Measurements from ENCODE around the gene TRPM2.

The TRPM2 gene

DNA sequence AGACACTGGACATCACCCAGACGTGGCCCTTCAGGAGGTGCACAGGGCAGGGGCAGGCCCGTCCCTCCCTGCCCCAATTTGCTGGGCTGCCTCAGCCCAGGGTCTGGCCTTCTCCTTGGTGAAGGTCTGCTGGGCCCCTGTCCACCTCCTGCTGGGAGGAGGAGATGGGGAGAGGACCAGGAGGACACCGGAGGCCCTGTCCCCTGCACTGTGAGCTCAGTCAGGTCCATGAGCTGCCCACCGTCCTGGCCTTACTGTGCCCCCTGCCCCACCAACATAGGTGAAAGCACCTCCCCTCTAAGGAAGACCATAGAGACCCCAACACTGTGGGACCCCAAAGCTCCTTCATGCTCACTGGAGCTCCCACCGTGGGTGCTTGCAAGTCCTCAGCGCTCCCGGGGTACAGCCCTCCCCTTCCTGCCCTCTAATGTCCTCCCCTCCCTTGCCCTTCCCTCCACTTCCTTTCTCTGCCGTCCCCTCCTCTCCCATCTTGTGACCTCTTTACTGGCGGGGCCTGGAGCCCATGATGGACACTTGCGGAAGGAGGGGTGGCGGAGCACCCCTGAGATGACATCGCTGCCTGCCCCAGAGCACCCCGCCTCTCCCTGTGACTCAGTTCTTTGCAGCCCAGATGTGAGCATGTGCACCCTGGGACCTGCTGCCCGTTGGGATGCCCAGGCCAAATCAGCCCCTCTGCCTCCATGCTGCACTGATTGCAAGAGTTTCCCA lies 106.5 kb downstream of the TRPM2 start:
- TF ChIP-seq, protein P1, sequence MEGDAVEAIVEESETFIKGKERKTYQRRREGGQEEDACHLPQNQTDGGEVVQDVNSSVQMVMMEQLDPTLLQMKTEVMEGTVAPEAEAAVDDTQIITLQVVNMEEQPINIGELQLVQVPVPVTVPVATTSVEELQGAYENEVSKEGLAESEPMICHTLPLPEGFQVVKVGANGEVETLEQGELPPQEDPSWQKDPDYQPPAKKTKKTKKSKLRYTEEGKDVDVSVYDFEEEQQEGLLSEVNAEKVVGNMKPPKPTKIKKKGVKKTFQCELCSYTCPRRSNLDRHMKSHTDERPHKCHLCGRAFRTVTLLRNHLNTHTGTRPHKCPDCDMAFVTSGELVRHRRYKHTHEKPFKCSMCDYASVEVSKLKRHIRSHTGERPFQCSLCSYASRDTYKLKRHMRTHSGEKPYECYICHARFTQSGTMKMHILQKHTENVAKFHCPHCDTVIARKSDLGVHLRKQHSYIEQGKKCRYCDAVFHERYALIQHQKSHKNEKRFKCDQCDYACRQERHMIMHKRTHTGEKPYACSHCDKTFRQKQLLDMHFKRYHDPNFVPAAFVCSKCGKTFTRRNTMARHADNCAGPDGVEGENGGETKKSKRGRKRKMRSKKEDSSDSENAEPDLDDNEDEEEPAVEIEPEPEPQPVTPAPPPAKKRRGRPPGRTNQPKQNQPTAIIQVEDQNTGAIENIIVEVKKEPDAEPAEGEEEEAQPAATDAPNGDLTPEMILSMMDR (IDR thresholded peaks at IDR 0.05; ENCODE audit: insufficient read depth, missing control alignments), result no peak
- FAIRE-seq, result no peak
- no peak for DNase-seq (ENCODE audit: insufficient read length, low spot score)

DNA sequence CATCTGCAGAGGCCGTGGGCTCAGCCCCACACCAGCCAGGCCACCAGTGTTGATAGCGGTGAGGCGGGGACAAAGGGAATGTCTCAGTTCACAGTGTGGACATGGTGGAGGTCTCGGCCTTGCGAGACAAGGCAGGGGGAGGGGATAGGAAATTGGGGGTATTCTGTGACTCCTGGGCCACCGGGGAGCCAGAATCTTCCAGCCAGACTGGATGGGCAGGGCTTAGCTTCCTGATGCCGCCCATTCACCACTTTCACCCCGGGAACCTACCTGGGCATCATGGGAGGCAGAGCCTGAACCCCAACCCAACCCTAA lies 107.0 kb downstream of the TRPM2 start:
- no peak for FAIRE-seq
- no peak for DNase-seq (ENCODE audit: insufficient read length, low spot score)
- TF ChIP-seq, protein P1 (IDR thresholded peaks at IDR 0.05; ENCODE audit: insufficient read depth, missing control alignments), result no peak

DNA sequence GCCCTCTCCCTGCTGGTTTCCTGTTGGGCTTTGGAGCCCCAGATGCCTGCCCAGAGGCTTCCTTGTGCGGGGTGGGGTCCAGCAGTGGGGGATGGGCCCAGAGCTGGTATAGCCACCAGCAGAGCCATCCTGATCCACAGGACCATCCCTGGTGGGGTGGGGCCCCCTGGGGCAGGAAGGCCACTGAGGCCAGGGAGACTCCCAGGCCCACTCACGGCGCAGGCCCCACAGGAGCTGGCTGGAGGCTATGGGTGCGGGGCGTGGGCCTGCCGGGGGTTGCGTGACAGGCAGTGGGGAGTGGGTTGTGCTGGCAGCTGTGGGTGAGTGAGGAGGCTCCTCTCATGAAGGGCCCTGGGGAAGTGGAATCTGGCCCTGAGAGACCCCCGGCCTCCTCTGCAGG lies 107.6 kb downstream of the TRPM2 start:
- FAIRE-seq, result no peak
- TF ChIP-seq, protein P1 (IDR thresholded peaks at IDR 0.05; ENCODE audit: insufficient read depth, missing control alignments), result no peak
- DNase-seq (ENCODE audit: insufficient read length, low spot score), result no peak

- DNase-seq (ENCODE audit: insufficient read length, low spot score), result no peak
- TF ChIP-seq, protein P1 (IDR thresholded peaks at IDR 0.05; ENCODE audit: insufficient read depth, missing control alignments), result no peak
- FAIRE-seq, result no peak
Measured at GRCh38 chr21:44461464-44462001, 108.1 kb downstream of the TRPM2 start.

GRCh38 chr21:44462086-44462833 lies 108.8 kb downstream of the TRPM2 start:
- no peak for DNase-seq (ENCODE audit: insufficient read length, low spot score)
- TF ChIP-seq, protein P1 (IDR thresholded peaks at IDR 0.05; ENCODE audit: insufficient read depth, missing control alignments), result no peak
- FAIRE-seq, result no peak

- DNase-seq (ENCODE audit: insufficient read length, low spot score), result no peak
- TF ChIP-seq, protein P1 (IDR thresholded peaks at IDR 0.05; ENCODE audit: insufficient read depth, missing control alignments), result no peak
- FAIRE-seq, result no peak
Measured at GRCh38 chr21:44462834-44463200, 109.4 kb downstream of the TRPM2 start.

DNA sequence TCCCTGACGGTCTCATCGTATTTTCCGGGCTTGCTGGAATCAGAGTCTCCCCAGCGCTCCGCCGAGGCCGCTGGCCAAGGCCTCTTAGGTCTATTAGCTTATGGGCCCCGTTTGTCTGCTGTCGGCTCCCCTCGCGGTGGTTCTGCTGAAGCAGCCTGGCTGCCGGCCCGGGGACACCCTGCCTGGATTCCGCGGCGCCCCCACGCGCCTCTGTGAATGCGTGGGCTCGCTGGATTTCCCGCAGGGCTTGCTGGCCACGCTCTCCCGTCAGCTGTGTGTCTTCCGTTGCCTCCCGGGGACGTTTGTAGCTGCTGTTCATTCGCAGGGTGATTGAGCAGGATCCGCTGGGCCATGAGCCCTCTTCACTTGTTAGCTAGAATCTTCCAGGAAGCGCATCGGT lies 110.3 kb downstream of the TRPM2 start:
- no peak for DNase-seq (ENCODE audit: insufficient read length, low spot score)
- FAIRE-seq, result no peak
- TF ChIP-seq, protein P1 (IDR thresholded peaks at IDR 0.05; ENCODE audit: insufficient read depth, missing control alignments), result no peak
